Measurements from ENCODE around the gene SHOC1.
"Not testable (repeated sequence)": the region's sequence is repeated elsewhere in the genome, so short reads cannot be mapped to it uniquely, and the experiment has no call there.

The SHOC1 gene

DNA sequence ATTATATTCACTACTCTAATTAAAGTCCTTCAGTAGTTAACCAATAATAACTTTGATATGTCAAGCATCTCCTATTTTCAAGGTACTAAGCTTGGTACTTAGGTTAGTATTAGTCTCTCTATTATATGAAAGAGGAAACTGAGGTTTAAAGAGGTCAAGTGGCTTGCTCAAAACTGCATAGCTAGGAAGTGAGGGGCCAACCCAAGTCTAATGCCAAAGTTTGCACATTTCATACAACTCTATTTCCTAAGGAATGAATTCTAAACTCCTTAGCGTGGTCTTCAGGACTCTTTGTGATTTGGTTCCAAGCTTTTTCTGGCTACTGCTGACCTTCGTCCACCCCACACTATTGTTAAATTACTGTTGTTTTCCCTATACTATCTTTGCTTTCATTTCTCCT is 9.9 kb upstream of the SHOC1 start:
- no peak for DNase-seq

DNA sequence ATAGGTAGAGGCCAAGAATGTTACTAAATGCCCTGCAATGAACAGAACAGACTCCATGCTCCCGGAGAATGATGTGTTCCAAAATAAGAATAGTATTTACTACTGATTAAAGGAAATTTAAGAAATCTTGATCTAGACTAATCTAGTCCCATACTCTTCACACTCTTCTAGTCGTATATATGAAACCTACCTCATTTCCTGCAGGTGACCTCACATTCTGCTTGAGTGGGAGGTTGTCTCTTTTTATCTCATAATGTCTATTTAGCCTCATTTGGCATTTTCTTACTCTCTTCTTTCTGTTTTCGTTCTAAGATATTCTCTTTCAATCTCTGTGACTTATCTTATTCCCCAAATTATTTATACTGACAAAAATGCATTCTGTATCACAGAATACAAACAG is 9.2 kb upstream of the SHOC1 start:
- no peak for DNase-seq

DNA sequence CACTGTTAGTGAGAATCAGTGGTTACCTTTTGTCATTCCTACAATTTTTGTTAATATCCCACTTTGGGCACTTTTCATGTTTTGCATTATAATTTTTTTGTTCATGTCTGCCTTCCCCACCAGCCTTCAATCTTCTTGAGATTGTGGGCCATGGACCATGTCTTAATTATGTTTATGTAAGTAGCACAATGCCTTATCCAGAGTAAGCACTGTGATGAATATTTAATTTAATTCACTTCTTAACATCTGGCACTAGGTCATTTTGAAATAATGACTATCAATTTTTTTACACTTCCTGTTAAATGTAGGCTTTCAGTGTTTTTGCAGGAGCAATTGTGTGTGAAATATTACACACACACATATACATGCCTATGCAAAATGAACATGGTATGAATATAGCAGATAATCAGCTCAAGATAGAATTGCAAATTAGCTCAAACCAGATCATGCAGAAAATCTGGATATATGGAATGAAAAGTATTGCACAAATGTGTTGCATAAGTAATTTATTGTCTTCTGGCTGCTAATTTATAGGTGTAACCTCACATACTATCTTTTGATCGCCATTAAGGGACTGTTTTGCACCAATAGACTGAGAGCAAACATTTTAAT is 5.3 kb upstream of the SHOC1 start:
- DNase-seq, result no peak

DNA sequence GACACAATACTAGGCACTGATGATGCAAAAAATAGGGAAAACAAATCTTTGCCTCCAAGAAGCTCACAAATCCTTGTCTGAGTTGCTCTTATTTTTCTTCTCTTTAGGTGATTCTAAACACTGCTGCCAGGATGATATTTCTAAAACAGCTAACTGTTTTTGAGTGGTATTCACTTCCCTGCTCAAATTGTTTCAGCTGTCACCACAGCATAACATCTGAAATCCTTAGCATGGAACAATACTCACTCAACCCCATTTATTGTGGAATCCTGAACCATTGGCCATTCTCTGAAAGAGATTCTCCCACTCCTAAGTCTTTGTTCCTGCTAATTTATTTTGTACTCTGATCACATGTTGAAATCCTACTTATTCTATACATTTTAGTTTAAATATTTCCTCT is 4.8 kb upstream of the SHOC1 start:
- no peak for DNase-seq

DNA sequence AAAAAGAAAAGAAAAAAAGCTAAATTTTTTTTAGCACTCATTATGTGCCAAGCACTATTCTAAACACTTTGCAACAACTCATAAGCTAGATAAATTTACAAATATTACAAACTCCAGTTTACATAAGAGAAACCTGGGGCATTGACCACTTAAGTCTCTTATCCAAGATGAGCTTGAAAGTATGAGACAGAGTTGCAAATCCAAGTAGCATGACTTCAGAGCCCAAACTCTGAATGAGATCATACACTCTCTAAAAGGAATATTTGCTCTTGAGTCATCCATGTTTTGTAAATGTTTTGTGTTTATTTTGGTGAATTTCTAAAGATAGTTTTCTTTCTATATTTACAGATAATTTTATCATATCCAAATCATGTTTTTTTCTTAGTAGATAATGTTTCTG is 4.0 kb upstream of the SHOC1 start:
- DNase-seq, result no peak

DNA sequence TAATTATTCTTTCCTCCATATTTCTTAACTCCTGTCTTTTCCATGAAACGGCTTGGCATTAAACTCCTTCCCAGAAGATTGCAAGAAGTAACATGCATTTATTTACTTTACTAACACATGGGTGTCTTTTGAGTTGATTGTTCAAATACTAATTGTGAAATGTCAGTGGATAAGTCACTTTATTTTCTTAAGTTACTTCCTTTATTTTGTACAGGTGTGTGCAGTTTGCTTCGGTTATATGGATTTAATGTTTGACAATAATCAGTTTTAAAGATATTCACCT is 761 bp upstream of the SHOC1 start:
- no peak for DNase-seq

DNA sequence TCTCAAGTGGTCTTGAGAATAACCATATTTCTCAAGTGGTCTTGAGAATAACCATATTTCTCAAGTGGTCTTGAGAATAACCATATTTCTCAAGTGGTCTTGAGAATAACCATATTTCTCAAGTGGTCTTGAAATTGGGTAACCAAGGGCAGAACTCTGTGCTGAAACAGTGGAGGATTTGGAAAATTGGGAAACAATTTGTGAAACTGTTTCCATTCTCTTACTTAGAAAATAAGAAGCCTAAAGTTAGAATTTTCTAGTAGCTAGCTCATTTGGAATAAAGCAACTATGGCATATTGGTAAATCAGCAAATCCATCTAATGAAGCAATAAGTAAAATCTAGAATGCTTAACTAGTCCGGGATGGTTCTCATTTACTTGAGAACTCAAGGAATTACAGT is 2.9 kb downstream of the SHOC1 start:
- not testable (repeated sequence) for DNase-seq

DNA sequence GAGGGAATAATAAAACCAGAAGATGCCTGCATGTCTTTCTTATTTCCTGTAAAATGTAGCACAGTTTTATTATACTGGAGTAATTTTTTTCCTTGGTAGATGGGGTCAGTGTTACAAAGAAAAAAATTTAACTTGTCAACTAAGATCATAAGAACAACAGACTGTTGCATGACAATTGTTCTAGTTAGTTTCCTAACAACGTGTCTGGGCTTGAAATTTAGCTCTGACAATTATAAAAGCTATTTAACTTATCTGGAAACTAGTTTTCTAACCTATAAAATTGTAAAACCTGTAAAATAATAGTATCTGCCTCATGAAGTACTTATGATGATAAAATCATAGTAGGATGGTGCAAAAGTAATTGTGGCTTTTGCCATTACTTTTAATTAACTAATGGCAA is 4.9 kb downstream of the SHOC1 start:
- no peak for DNase-seq

DNA sequence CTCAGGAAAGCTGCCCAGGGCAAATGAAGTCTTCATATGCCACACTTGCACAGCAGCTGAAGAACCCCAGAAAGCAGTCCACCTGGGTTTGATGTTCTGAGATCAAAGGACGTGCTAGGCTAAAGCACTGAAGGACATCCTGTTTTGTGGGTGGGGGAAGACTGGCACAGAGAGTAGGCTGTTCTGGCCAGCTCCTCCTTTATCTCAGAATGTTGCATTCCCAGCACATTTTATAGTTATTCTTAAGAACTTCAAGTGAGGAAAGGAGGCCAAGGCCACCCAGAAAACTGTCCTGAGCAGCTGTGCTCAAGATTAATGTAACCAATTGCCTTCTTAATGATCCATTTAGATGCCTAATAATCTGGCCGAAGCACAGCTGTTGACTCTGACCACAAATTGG is 10.9 kb downstream of the SHOC1 start:
- DNase-seq, result no peak

DNA sequence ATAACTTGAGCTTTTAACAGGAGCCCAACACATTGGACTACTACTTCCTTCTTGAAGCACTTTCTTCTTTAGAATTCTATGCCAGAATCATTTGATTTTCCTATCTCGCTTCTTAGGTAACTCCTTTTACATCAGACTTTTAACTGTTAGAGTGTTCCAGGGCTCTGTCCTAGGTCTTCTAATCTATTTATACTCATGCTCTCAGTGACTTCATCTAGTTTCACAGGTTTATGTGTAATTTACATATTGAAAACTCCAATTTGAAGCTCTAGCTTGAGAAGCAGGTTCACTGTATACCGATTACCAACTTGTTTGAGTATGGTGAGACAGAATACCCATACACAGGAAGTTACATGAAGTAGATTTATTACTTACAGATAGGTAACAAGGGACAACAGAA is 11.3 kb downstream of the SHOC1 start:
- DNase-seq, result no peak

DNA sequence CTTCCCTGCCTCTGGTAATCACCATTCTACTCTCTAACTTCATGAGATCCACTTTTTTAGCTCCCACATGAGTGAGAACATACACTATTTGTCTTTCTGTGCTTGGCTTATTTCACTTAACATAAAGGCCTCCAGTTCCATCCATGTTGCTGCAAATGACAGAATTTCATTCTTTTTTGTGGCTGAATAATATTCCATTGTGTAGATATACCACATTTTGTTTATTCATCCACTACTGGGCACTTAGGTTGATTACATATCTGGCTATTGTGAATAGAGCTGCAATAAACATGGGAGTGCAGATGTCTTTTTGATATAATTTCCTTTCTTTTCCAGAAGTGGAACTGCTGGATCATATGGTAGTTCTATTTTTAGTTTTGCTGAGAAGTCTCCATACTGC is 28.7 kb downstream of the SHOC1 start:
- DNase-seq, result no peak

DNA sequence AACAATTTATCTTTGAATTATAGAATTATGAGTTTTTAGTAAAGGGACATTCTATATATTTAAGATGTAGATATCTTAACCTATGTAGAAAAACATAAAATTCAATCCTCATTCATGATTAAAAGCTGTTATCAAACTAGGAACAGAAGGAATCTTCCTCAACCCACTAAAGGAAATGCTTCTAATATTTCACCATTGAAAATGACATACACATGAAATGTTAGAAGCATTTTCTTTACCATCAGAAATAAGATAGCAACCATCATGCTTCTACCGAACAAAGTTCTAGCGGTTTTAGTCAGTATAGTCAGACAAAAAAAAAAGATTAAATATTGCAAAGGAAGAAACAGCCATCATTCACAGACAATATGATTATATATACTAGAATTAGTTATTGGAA is 32.2 kb downstream of the SHOC1 start:
- DNase-seq, result no peak

DNA sequence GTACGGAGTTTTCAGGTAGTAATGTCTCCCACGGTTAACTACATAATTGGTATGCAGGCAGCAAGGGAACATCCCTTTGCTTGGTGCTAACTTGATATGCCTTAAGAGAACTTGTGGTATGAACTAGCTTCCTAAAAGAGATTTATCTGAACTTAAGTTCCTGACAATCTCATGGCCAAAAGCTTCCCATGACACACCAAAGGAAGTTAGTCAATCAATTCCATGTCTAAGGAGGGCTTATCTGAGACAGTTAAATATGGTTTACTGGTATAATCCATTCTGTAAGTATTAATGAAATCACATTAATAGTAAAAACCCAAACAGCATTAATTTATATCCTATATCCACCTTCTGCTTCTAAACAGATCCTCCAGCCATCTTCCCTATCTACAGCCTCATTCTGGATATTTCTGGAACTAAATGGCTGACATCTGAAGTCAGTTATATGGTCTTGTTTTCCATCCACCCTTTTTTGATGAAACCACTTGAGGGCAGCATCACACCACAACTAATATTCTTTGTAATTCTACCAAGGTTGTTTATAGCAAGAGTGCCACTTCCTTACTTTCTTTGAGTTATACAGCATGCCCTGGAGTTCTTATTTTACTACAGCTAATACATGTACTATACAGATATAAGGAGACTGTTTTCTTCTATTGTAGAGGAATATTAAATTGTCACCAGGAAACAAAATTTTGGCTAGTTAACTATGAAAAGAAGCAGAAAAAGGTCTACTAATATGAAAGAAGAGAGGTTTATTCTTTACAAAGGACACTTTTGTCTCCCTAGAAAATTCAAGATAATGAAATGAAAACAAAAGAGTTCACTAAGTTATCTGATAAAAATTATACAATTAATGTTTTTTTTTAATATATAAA is 34.7 kb downstream of the SHOC1 start:
- DNase-seq, result peak; percentile 50

DNA sequence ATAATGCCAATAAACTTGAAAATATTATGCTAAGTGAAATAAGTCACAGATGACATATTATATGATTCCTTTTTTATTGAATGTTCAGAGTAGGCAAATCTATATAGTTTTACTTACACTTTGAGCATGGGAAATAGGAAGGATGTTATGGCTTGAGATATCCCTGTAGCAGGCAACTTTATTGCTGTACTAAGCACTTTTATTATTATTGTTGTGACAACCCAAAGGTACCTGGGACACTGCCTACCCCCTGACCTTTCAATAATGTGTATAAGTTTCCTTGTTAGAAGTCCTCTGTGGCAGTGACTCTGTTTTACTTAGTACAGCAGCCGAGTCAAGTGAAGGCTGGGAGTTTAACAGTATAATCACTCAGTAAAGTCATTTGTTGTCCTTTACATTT is 39.9 kb downstream of the SHOC1 start:
- DNase-seq, result no peak

DNA sequence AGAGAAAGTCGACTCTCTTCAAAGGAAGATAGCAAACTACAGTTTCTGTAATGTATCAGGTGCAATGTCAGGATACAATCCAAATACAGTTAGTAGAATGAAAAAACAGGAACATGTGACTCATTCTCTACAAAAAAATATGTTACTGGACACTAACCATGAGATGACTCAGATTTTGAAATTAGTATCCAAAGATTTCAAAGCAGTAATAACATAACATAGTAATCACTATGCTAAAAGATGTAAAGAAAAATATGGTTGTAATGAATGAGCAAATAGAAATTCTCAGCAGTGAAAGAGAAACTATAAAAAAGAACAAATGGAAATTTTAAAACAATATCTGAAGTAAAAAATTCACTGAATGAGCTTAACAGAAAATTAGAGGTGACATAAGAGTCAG is 42.3 kb downstream of the SHOC1 start:
- no peak for DNase-seq
